T1000 (cell line): ENCODE results near the gene CHST2.

Experiments
- DNase-seq: peaks from one replicate; lab custom pipeline; 2025; ENCODE audit warnings: mixed read lengths; lab: John Stamatoyannopoulos, UW

Gene CHST2

GRCh38 chr3:143099210-143099609, 20.4 kb upstream of the CHST2 start:
- no peak for DNase-seq

- DNase-seq = no peak
Measured at GRCh38 chr3:143099690-143100089, 19.9 kb upstream of the CHST2 start.

- DNase-seq = no peak
Measured at GRCh38 chr3:143100451-143100850, 19.1 kb upstream of the CHST2 start.

- DNase-seq = no peak
Measured at GRCh38 chr3:143101792-143102381, 17.7 kb upstream of the CHST2 start.

- DNase-seq = no peak
Measured at GRCh38 chr3:143103652-143104051, 15.9 kb upstream of the CHST2 start.

GRCh38 chr3:143105170-143105569, 14.4 kb upstream of the CHST2 start:
- DNase-seq = no peak

- no peak for DNase-seq
Measured at GRCh38 chr3:143109861-143110260, 9.7 kb upstream of the CHST2 start.

GRCh38 chr3:143110371-143110770, 9.2 kb upstream of the CHST2 start:
- no peak for DNase-seq

- no peak for DNase-seq
Measured at GRCh38 chr3:143118630-143119008, 952 bp upstream of the CHST2 start.

GRCh38 chr3:143119974-143120715, 574 bp downstream of the CHST2 start:
- DNase-seq = peak; percentile 36

GRCh38 chr3:143120716-143121240, 1.2 kb downstream of the CHST2 start:
- no peak for DNase-seq

- DNase-seq = peak; percentile 29
Measured at GRCh38 chr3:143121241-143122088, 1.9 kb downstream of the CHST2 start.

GRCh38 chr3:143122089-143122430, 2.5 kb downstream of the CHST2 start:
- no peak for DNase-seq

- no peak for DNase-seq
Measured at GRCh38 chr3:143122608-143123352, 3.2 kb downstream of the CHST2 start.

GRCh38 chr3:143123353-143123984, 3.9 kb downstream of the CHST2 start:
- no peak for DNase-seq

GRCh38 chr3:143124601-143125520, 5.3 kb downstream of the CHST2 start:
- no peak for DNase-seq

- DNase-seq = no peak
Measured at GRCh38 chr3:143127801-143128200, 8.2 kb downstream of the CHST2 start.

- DNase-seq = no peak
Measured at GRCh38 chr3:143128227-143128955, 8.8 kb downstream of the CHST2 start.

- no peak for DNase-seq
Measured at GRCh38 chr3:143132246-143132980, 12.8 kb downstream of the CHST2 start.
